Muscle of leg (tissue), 11 donors: Measurements from ENCODE around the gene LRRC49. TPM values are rescaled to one million over a fixed set of nuclear protein-coding genes. Genes with fewer than 3 reads are reported as not detected.
"Not testable (repeated sequence)": the region's sequence is repeated elsewhere in the genome, so short reads cannot be mapped to it uniquely, and the experiment has no call there.

Experiments used
- DNase-seq: peaks from one replicate; pipeline ENCODE4 v3.0.0; 2013
- H3K27ac ChIP-seq: one replicate; pipeline ENCODE4 v1.5.1; 2013; ENCODE audit warnings: mild to moderate bottlenecking, low read length, control low read depth
- H3K27me3 ChIP-seq: one replicate; pipeline ENCODE4 v1.6.1; 2013; ENCODE audit warnings: low read length; ENCODE audit not compliant: control insufficient read depth, insufficient read depth
- H3K36me3 ChIP-seq: one replicate; pipeline ENCODE4 v1.6.1; 2013; ENCODE audit warnings: low read length; ENCODE audit not compliant: control insufficient read depth, insufficient read depth
- H3K4me1 ChIP-seq: one replicate; pipeline ENCODE4 v1.6.1; 2013; ENCODE audit warnings: low read length; ENCODE audit not compliant: control insufficient read depth, insufficient read depth
- H3K4me3 ChIP-seq: one replicate; pipeline ENCODE4 v1.5.1; 2013; ENCODE audit warnings: low read length, control low read depth
- H3K9me3 ChIP-seq: replicated peaks from 2 replicates; pipeline ENCODE4 v1.6.1; 2013; ENCODE audit warnings: low read depth, low read length; ENCODE audit not compliant: control insufficient read depth
- WGBS: methylation state at CpG from one replicate; pipeline ENCODE4 v1.1.5; 2013; ENCODE audit warnings: missing lambda C conversion rate; ENCODE audit not compliant: insufficient coverage; 5-methylcytosine and 5-hydroxymethylcytosine counted together
- polyA plus RNA-seq, 8 donors: library from polyadenylated mRNA; unstranded; fragments of 120-200 nt; gene quantifications; one replicate each; pipeline versions ENCODE4 v1.2.1 to v1.2.3, GENCODE V29; 2013; ENCODE audit warnings: inconsistent platforms in 1 of 8, low replicate concordance in 1 of 8; ENCODE audit not compliant: insufficient read length in 8 of 8, insufficient read depth in 1 of 8
- total RNA-seq: library from RNA; stranded (reverse); fragments of 120-200 nt; gene quantifications from one replicate; pipeline ENCODE4 v1.2.4, GENCODE V29; 2013

The LRRC49 gene
- total and polyA plus RNA-seq, 9 donors: 4.5 to 13.8 (median 5.9) TPM

DNA sequence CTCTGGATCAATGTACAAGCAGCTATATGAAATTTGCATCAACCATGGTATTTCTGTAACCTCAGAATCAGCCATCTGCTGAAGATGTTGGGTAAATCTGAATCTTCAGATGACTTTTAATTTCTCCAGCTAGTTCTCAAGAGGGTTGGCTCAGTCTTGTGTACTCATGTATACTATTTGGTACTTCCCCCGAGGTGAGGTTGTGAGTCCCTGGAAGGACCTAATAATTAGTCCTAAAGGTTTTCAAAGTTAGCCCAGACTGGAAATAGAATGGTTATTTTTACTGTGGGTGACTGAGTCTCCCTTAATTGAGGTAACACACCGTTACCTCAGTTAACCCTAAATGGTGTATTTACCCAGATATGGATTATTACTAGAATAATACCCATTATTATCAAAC is 118.4 kb downstream of the LRRC49 start:
- Histone ChIP-seq H3K9me3 (no peaks in the 10 kb centered on the region), H3K27me3 (no peaks in the 10 kb centered on the region), H3K36me3 (no peaks in the 10 kb centered on the region), H3K4me3 (no peak overlapping the region), H3K4me1 (no peaks in the 10 kb centered on the region), H3K27ac (no peak overlapping the region)
- WGBS: no CpG with 5 or more reads among the region's 2 CpGs
- DNase-seq: no peak

DNA sequence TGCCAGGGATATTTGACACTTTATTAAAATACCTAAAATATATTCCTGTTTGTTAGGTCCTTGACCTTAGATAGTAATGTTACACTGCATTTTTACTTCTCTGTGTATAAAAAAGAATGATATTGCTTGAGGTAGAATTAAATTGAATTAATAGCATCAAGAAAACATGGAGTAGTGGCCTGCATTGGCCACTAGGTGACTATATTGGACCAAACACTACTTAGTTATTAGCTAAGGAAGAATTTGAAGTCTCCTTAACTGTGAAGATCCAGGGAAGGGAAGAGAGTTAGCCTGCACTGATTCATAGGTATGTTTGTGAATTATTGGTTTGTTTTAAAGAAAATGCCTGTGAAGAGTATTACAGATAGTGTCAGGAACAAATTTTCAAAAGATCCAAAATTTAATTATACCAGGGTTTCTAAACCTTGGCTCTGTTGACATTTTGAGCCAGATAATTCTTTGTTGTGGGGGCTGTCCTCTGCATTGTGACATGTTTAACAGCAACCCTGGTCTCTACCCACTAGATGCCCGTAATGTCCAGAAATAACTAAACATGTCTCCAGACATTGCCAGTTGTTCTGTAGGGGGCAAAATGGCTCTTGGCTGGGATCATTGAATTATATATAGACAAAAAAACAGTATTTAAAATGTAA is 119.0 kb downstream of the LRRC49 start:
- peak; percentile 58 for DNase-seq
- Histone ChIP-seq H3K27me3 (no peaks in the 10 kb centered on the region), H3K27ac (no peak overlapping the region), H3K4me1 (no peaks in the 10 kb centered on the region), H3K9me3 (no peaks in the 10 kb centered on the region), H3K36me3 (no peaks in the 10 kb centered on the region), H3K4me3 (no peak overlapping the region)
- no CpG with 5 or more reads among the region's 1 CpG for WGBS

DNA sequence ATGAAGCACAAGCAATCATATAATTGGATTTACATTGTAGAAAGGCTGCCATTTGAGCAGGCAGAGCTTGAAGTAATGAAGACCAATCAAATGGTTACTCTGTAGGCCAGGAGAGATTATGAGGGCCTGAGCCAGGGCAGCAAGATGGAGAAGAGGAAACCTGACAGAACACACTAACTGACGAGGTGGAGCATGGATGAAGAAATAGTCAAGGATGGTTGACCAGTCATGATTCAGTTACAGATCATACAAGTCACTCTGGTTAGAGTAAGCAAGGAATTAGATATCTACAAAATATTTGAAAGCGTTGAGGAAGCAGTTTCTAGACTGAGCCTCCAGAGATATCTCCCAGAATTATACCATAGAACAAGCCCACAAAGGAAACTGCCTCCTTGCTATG is 120.8 kb downstream of the LRRC49 start:
- Histone ChIP-seq H3K9me3 (no peaks in the 10 kb centered on the region), H3K4me3 (no peak overlapping the region), H3K27ac (no peak overlapping the region), H3K27me3 (no peaks in the 10 kb centered on the region), H3K36me3 (no peaks in the 10 kb centered on the region), H3K4me1 (no peaks in the 10 kb centered on the region)
- DNase-seq: no peak
- WGBS: no CpG with 5 or more reads among the region's 2 CpGs

DNA sequence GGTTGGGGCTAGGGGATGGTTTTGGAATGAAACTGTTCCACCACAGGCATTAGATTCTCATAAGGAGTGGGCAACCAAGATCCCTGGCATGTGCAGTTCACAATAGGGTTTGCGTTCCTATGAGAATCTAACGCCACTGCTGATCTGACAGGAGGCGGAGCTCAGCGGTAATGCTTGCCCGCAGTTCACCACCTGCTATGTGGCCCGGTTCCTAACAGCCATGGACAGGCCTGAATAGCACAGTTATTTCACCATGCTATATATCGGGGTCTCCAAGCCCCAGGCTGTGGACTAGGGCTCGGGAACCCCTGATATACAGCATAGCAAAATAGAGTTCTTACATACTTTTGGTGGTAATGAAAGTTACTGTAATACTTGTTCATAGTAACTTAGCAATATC is 122.7 kb downstream of the LRRC49 start:
- no peak overlapping the region for H3K27ac ChIP-seq
- H3K4me3 ChIP-seq: no peak overlapping the region
- H3K27me3 ChIP-seq: no peaks in the 10 kb centered on the region
- no peaks in the 10 kb centered on the region for H3K9me3 ChIP-seq
- DNase-seq: no peak
- 88% methylated on average over 6 of the region's 8 CpGs for WGBS
- no peaks in the 10 kb centered on the region for H3K4me1 ChIP-seq
- H3K36me3 ChIP-seq: no peaks in the 10 kb centered on the region

DNA sequence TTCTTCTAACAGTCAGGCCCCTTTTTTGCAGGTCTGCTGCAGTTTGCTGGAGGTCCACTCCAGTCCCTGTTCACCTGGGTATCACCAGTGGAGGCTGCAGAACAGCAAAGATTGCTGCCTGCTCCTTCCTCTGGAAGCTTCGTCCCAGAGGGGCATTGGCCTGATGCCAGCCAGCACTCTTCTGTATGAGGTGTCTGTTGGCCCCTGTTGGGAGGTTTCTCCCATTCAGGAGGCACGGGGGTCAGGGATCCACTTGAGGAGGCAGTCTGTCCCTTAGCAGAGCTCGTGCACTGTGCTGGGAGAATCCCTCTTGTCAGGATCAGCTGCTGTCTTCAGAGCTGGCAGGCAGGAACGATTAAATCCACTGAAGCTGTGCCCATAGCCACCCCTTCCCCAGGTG is 138.6 kb downstream of the LRRC49 start:
- not testable (repeated sequence) for H3K27me3 ChIP-seq, DNase-seq, H3K9me3 ChIP-seq, H3K4me3 ChIP-seq, H3K36me3 ChIP-seq, H3K27ac ChIP-seq, H3K4me1 ChIP-seq
- 94% methylated on average over 3 of the region's 4 CpGs for WGBS

DNA sequence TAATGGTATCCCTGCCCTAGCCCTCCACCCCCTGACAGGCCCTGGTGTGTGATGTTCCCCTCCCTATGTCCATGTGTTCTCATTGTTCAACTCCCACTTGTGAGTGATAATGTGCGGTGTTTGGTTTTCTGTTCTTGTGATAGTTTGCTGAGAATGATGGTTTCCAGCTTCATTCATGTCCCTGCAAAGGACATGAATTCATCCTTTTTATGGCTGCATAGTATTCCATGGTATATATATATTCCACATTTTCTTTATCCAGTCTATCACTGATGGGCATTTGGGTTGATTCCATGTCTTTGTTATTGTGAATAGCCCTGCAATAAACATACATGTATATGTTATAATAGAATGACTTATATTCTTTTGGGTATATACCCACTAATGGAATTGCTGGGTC is 142.9 kb downstream of the LRRC49 start:
- not testable (repeated sequence) for H3K27me3 ChIP-seq, H3K27ac ChIP-seq, H3K4me3 ChIP-seq, H3K4me1 ChIP-seq, H3K36me3 ChIP-seq, DNase-seq, H3K9me3 ChIP-seq
- no CpG with 5 or more reads among the region's 1 CpG for WGBS

DNA sequence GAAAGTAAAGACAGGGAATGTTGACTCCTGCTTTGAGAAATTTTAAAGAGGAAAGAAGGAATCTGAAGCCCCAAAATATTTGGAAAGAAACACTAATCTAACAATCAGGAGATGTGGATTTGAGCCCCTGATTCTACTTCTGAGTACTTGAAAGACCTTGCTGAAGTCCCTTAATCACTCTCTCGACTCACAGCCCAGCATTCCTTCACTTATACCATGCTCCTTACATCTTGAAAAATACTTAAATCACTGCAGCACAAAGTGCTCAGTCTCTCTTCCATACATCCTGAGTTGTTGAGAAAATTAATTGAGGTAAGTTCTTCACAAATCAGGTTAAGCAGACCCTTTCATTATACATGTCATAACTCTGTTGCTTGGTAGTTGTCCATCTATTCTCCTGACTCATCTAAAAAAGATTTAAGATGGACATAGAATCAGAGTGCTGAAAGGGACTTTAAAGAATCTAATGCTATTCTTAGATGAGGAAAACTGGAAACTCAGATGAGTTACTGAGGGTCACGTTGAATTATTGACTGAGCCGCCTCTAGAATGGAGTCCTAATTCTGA is 149.8 kb downstream of the LRRC49 start:
- no peak for DNase-seq
- Histone ChIP-seq H3K9me3 (no peaks in the 10 kb centered on the region), H3K27ac (no peak overlapping the region), H3K4me3 (no peak overlapping the region), H3K4me1 (no peaks in the 10 kb centered on the region), H3K27me3 (no peaks in the 10 kb centered on the region), H3K36me3 (no peaks in the 10 kb centered on the region)
- 49% methylated on average over 3 of the region's 3 CpGs for WGBS

DNA sequence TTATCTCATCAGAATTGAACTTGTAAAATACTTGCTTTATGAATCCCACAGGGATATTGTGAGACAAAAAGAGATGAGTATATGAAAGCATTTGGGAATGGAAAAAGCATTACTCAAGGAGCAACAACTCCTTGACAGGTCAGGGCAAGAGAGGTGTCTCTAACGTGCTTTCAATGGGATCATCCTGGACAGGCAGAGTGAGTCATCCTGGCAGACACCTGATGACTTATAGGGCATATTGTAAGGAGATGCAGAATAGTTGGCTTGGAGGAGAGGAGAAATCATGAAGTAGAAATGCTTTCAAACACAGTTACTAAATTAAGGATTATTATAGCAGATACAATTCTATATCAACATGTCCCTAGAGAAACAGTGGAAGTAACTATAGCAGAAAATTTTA is 150.7 kb downstream of the LRRC49 start:
- Histone ChIP-seq H3K36me3 (no peaks in the 10 kb centered on the region), H3K9me3 (no peaks in the 10 kb centered on the region), H3K4me1 (no peaks in the 10 kb centered on the region), H3K4me3 (no peak overlapping the region), H3K27ac (no peak overlapping the region), H3K27me3 (no peaks in the 10 kb centered on the region)
- 57% methylated on average over 1 of the region's 1 CpG for WGBS
- DNase-seq: no peak

DNA sequence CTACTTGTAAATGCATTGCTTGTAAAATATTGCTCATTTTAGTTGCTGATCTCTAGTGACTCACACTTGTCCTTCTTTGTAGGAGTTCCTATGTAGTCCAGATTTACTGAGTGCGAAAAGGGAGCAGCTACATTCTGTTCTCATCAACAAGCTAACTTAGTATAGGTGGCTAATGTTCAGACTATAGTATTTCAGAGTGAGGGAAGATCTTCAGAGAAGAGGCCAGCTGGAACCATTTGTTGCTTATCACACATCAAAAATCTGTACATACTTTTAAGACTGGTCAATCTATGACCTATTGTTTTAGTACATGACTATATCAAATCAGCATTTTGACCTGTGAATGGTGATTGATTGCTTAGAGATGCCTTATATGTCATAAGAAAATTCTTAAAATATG is 151.4 kb downstream of the LRRC49 start:
- no peaks in the 10 kb centered on the region for H3K36me3 ChIP-seq
- H3K27me3 ChIP-seq: no peaks in the 10 kb centered on the region
- no peak for DNase-seq
- H3K4me3 ChIP-seq: no peak overlapping the region
- no CpG with 5 or more reads among the region's 1 CpG for WGBS
- no peaks in the 10 kb centered on the region for H3K9me3 ChIP-seq
- H3K27ac ChIP-seq: no peak overlapping the region
- H3K4me1 ChIP-seq: no peaks in the 10 kb centered on the region

DNA sequence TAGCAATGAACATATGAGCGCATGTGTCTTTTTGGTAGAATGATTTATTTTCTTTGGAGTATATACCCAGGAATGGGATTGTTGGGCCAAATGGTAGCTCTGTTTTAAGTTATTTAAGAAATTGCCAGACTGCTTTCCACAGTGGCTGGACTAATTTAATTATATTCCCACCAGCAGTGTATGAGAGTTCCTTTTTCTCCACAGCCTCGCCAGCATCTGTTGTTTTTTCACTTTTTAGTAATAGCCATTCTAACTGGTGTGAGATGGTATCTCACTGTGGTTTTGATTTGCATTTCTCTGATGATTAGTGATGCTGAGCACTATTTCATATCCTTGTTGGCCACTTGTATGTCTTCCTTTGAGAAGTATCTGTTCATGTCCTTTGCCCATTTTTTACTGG is 153.5 kb downstream of the LRRC49 start:
- not testable (repeated sequence) for H3K27ac ChIP-seq, DNase-seq, H3K27me3 ChIP-seq, H3K4me1 ChIP-seq, H3K36me3 ChIP-seq, H3K9me3 ChIP-seq, H3K4me3 ChIP-seq
- WGBS: no CpG with 5 or more reads among the region's 2 CpGs
